MG63 (cell line): ENCODE results near the gene PTPRT. TPM values are rescaled to one million over a fixed set of nuclear protein-coding genes. Genes with fewer than 3 reads are reported as not detected.

Source experiments
- DNase-seq: peaks from one replicate; pipeline ENCODE4 v3.0.0-alpha.2; 2020
- H3K27me3 ChIP-seq: fragments of 250-450 bp; sonication (Bioruptor Pico); 2 replicates; pipeline ENCODE4 v1.5.1; 2020; ENCODE audit warnings: mild to moderate bottlenecking, moderate library complexity
- H3K36me3 ChIP-seq: fragments of 250-450 bp; sonication (Bioruptor Pico); 2 replicates; pipeline ENCODE4 v1.5.1; 2020; ENCODE audit warnings: mild to moderate bottlenecking, moderate library complexity
- H3K4me3 ChIP-seq: fragments of 250-450 bp; sonication (Bioruptor Pico); 2 replicates; pipeline ENCODE4 v1.5.1; 2020; ENCODE audit warnings: mild to moderate bottlenecking, moderate library complexity
- H3K9me3 ChIP-seq: fragments of 250-450 bp; sonication (Bioruptor Pico); 2 replicates; pipeline ENCODE4 v1.5.1; 2020; ENCODE audit warnings: mild to moderate bottlenecking, moderate library complexity
- total RNA-seq: library from RNA; depleted of rRNA; stranded (reverse); fragments of >200 nt; shearing (Covaris generic); gene quantifications from 2 replicates; pipeline ENCODE4 v1.2.3, GENCODE V29; 2014; ENCODE audit warnings: low replicate concordance

PTPRT gene
- total RNA-seq, 1 experiment from 2014 or later, result not detected

DNA sequence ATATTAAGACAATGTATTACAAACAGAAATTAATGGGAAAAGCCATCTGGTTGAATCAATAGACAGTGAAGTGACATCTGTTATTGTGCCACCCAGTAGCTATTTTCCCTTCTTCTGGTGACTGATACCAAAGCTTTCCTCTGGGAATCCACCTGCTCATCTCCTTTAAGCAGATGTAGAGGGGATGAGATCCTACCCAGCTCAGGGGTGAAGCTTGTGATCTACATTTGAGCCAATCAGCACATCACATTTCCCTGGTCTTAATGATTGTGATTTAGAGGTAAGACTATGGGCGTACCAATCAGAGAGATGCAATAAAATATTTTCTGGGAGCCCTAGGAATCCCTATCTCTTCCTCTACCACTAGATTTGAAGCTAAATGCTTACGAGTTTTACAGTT is 782.9 kb downstream of the PTPRT start:
- no peak overlapping the region for H3K4me3 ChIP-seq
- no peaks in the 10 kb centered on the region for H3K9me3 ChIP-seq
- DNase-seq, result no peak
- no peaks in the 10 kb centered on the region for H3K36me3 ChIP-seq
- H3K27me3 ChIP-seq, result no peaks in the 10 kb centered on the region

DNA sequence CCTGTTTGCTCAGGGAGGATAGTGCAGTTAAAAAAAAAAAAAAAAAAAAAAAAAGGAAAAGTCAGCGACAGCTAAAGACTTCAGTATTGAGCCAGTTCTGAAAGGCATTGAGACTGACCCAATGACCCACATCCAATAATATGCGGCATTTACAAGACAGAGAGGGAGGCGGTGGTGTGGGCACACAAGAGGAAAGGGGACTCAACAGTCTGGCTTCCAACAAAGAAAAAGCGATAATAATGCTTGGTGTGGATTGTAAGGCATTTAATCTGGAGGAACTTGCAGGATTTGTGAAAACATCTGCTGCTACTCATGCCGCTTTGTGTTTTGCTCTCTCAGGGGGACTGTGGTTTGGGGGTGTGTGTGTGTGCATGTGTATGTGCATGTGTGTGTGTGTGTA is 787.3 kb downstream of the PTPRT start:
- H3K36me3 ChIP-seq, result no peaks in the 10 kb centered on the region
- no peak overlapping the region for H3K4me3 ChIP-seq
- no peaks in the 10 kb centered on the region for H3K9me3 ChIP-seq
- no peak for DNase-seq
- H3K27me3 ChIP-seq, result no peaks in the 10 kb centered on the region

DNA sequence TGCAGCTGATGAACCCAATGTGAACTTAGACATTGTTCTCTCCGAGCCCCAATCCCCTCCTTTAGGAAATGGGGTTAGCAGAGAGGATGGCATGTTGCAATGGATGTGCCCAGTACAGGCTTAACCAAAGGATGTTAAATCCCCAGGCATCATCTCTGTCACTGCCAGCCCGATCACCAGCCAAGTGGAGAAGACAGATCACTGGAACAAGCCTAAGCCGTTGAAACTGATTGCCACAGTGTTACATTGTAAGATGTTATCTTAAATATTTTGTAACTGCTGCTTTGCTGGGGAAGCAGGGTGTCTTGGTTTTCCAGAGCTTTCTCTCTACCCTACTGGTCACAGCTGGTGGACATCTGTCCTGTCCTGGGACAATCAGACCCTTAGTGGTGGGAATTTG is 788.1 kb downstream of the PTPRT start:
- DNase-seq, result no peak
- Histone ChIP-seq H3K9me3 (no peaks in the 10 kb centered on the region), H3K27me3 (no peaks in the 10 kb centered on the region), H3K4me3 (no peak overlapping the region), H3K36me3 (no peaks in the 10 kb centered on the region)

DNA sequence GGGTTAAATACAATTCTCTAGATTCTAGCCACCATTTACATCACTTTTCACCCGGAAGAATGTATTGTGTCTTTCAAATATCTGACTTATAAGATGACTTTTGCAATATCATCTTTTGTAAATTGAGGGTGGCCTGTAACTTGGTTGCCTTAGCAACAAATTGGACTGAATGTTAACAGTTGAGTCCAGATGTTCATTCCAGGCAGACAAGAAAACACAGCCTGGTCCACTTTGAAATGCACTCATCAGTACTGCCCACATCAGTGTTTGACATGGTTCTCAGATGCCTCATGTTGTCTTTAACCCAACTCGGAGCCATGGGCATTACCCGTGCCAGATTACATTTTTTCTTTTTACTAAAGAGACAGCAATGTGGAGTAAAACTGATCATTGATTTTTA is 789.9 kb downstream of the PTPRT start:
- Histone ChIP-seq H3K9me3 (no peaks in the 10 kb centered on the region), H3K36me3 (no peaks in the 10 kb centered on the region), H3K4me3 (no peak overlapping the region)

DNA sequence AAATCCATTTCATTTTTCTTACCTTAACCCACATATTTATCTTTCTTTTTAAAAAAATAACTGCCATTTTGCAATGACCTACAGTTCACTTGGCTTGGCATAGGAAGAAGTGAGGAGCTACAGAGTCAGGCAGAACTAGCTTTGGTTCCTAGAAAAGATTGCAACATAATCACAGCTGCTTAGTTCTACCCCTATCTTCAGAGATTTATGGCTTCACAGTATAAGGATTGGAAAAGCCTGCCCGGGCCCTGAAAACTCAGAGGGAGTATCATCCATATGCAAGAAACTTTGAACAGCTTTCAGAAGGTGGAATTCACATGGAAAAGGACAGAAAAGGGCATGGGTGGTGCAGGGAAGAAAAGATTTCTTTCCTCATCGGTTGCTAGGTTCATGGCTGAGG is 797.3 kb downstream of the PTPRT start:
- no peaks in the 10 kb centered on the region for H3K9me3 ChIP-seq
- H3K36me3 ChIP-seq, result no peaks in the 10 kb centered on the region
- no peak for DNase-seq
- H3K27me3 ChIP-seq, result no peaks in the 10 kb centered on the region
- H3K4me3 ChIP-seq, result no peak overlapping the region

More for the DNA sequence above, 789.9 kb downstream of the PTPRT start:
- DNase-seq, result no peak
- H3K27me3 ChIP-seq, result no peaks in the 10 kb centered on the region

DNA sequence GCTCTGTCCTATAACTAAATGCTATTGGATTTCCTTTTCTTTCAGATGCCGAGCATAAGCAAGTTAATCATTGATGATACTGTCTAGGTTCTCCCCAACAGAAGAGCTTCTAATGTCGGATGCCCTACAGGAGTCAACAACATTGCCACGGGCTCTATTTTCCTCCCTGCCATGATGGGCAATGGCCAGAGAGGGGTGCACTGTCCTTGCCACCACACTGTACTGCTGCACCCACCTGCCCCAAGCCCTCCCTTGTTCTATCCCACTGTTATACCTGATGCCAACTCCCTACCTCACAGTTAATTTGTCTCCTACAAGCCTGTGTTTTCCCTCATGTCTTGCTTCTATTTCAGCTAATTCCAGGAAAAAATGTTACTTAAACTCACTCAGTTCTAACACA is 797.9 kb downstream of the PTPRT start:
- Histone ChIP-seq H3K4me3 (no peak overlapping the region), H3K9me3 (no peaks in the 10 kb centered on the region), H3K36me3 (no peaks in the 10 kb centered on the region), H3K27me3 (no peaks in the 10 kb centered on the region)
- no peak for DNase-seq

DNA sequence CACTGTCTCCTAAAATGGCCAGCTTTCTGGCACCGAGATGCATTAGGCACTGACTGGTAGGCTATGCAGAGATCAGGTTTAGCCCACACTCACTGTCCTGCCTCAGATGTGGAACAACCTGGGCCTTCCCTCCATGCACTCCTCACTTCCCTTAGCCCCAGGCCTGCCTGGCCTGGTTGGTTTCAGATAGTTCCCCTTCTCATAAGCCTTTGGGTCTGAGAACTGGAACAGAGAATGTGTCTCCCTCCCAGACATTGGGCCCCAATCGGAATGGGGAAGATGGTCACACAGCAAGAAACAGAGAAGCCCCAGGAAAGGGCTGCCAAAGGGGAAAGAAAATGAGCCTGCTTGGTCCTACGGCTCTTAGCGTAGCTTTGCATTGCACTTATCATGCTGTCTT is 809.4 kb downstream of the PTPRT start:
- H3K27me3 ChIP-seq, result no peaks in the 10 kb centered on the region
- no peaks in the 10 kb centered on the region for H3K36me3 ChIP-seq
- H3K4me3 ChIP-seq, result no peak overlapping the region
- DNase-seq, result no peak
- no peaks in the 10 kb centered on the region for H3K9me3 ChIP-seq

DNA sequence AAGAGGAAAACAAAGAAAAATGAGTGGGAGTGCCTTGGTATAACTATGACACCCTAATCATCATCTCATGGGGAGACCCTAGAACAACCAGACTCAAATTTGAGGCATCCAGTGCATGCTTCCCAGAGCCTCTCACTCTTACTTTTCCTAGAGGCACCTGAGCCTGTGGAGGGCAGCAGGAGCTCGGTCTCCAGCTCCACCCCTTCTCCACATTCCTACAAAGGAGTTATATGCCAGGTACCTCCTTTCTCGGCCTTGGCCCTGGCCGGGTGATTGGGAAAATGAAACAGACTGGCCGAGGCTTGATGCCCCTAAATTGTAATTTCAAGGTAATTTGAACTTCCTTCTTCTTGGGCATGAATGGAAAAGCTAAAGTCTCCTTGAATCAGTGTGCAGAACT is 810.3 kb downstream of the PTPRT start:
- Histone ChIP-seq H3K4me3 (no peak overlapping the region), H3K27me3 (no peaks in the 10 kb centered on the region), H3K9me3 (no peaks in the 10 kb centered on the region), H3K36me3 (no peaks in the 10 kb centered on the region)
- DNase-seq, result no peak

DNA sequence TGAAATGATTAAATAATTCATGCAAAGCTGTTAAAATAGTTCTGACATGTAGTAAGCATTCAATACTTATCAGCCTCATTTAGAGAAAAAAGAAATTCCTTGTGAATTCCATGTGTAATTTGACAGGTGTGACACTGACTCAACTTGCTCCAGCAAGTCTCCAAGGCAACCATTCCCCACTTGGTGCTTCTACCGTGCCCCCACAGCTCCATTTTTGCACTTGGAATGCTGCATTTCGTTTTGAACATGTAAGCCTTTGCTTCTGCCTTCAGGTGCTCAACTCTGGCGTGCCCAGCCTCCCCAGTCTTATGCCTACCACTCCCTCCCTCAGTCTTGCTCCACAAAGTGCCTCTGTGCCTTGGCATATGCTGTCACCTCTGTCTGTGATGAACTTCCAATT is 810.9 kb downstream of the PTPRT start:
- H3K9me3 ChIP-seq, result no peaks in the 10 kb centered on the region
- no peaks in the 10 kb centered on the region for H3K27me3 ChIP-seq
- no peak overlapping the region for H3K4me3 ChIP-seq
- H3K36me3 ChIP-seq, result no peaks in the 10 kb centered on the region
- DNase-seq, result no peak

DNA sequence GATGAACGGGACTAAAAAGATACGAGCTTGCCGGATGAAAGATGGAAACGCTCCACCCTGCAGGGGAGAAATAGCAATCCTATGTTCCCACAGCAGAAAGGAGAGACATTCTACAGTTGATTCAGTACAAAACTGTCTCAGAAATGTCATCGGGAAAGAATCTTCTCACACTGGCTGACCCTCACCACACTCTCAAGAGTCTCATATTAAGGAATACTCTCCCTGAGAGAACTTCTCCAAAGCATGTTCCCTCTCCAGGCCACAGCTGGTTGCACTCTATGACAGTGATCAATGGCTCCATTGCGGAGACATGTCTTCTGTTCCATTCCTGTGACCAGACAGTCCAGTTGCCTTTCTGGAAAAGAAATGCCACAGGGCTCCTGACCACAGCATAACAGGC is 813.6 kb downstream of the PTPRT start:
- Histone ChIP-seq H3K4me3 (no peak overlapping the region), H3K9me3 (no peaks in the 10 kb centered on the region), H3K27me3 (no peaks in the 10 kb centered on the region), H3K36me3 (no peaks in the 10 kb centered on the region)
- DNase-seq, result no peak

DNA sequence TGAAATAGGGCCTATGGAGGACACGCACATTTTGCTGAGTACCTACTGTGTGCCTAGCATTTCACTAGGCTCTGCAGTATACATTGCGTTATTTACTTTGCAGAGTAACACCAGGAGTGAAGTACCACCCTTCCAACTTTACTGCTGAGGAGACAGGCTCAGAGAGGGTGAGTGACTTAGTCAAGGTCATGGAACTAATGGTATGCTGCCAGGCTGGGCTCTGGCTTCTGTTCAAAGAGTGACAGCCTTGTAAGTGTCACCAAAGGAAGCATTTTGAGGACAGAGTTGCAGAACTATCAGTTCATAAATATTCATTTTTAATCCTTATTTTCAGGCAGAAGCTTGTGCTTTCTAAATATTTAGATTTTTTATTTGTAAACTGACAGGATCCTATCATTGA is 816.7 kb downstream of the PTPRT start:
- Histone ChIP-seq H3K4me3 (no peak overlapping the region), H3K36me3 (no peaks in the 10 kb centered on the region), H3K9me3 (no peaks in the 10 kb centered on the region), H3K27me3 (no peaks in the 10 kb centered on the region)
- DNase-seq, result no peak

DNA sequence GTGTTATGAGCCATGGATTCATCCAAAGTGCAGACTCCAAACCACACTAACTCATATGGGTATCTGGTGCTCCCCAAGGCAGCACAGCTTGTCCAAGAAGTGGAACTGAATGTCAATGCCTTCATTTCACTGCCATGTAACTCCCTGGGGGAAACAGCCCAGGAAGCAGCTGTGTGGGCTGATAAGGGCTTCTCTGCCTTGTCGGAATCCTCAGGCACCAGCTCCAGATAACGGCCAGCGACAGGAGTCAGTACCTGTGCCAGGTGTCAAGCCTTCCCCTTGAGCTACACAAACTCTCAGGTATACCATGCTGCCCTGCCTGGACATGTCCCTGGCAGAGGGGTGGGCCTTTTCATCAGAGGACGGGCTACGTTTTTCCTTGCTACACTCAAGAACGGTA is 819.6 kb downstream of the PTPRT start:
- no peak for DNase-seq
- no peaks in the 10 kb centered on the region for H3K27me3 ChIP-seq
- no peaks in the 10 kb centered on the region for H3K36me3 ChIP-seq
- H3K9me3 ChIP-seq, result no peaks in the 10 kb centered on the region
- no peak overlapping the region for H3K4me3 ChIP-seq

DNA sequence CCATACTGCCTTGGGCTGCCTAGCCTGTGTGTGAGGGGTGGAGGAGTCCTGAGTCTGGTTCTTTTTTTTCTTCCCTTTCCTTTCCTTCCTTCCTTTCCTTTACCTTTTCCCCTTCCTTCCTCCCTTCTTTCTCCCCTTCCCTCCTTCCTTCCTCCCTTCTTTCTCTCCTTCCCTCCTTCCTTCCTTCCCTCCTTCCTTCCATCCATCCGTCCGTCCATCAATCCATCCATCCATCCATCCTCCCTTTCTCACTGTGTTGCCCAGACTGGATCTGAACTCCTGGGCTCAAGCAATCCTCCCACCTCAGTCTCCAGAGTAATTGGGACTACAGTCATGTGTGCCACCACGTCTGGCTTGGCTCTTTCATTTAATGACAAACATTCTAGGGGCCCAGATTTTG is 820.8 kb downstream of the PTPRT start:
- Histone ChIP-seq H3K4me3 (no peak overlapping the region), H3K9me3 (no peaks in the 10 kb centered on the region), H3K36me3 (no peaks in the 10 kb centered on the region), H3K27me3 (no peaks in the 10 kb centered on the region)
- no peak for DNase-seq

DNA sequence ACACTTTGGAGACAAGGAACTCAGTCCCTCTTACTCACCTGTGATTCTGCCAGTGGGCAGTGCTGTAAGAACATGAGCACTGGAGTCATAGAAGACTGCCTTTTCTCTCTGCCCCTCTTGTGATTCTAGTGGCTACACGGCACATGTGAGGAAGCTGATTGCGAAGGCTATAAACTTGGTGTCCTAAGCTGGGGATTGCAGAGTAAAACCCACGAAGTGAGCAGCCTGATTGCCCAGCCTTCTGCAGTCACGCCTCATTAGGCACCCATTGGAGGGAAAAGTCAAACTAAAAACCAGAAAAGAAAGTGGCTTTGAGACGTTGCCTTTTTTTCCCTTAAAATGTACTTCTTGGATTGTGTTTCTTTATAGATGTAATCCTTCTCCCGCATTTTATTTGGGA is 823.1 kb downstream of the PTPRT start:
- Histone ChIP-seq H3K36me3 (no peaks in the 10 kb centered on the region), H3K4me3 (no peak overlapping the region), H3K27me3 (no peaks in the 10 kb centered on the region), H3K9me3 (no peaks in the 10 kb centered on the region)
- no peak for DNase-seq

DNA sequence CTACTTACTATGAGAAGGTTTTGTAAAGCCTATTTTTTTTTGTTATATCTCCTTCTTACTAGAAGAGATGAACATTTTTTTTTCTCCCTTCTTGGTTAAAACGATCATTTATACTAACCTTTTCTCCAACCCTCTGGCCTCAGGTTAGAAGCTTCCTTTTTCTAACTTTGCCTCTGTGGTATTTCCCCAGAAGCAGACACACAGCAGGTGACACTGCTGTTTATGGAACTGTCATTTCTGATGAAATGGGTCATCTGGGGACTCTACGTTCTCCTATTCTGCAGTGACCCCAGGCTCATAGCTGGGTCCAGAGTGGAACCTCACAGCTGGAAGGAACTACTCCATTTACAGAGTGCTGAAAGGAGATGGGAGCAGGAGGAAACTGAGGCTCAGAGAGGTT is 825.3 kb downstream of the PTPRT start:
- no peaks in the 10 kb centered on the region for H3K9me3 ChIP-seq
- H3K4me3 ChIP-seq, result no peak overlapping the region
- no peak for DNase-seq
- no peaks in the 10 kb centered on the region for H3K36me3 ChIP-seq
- no peaks in the 10 kb centered on the region for H3K27me3 ChIP-seq

DNA sequence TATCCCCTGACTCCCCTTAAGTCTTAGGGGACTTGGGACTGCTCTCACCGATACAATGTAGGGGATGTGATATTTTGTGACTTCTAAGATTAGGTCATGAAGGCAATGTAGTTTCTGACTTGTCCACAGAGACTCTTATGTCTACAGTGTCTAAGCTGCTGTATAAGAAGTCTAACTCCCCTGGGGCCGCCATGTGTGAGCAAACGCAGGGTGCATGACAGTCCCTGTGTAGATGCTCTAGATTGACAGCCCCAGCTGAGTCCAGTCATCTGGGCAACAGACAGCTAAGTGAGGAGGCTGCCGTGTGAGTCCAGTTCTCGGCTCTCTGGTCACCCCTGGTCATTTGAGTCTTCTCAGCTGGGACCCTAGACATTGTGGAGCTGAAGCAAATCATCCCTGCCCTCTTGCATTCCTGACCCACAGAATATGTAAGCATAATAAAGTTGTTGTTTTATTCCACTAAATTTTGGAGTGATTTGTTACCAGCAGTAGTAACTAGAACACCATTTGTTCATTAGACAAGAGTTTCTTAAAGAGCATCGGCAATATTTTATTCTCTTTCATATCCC is 828.2 kb downstream of the PTPRT start:
- H3K36me3 ChIP-seq, result no peaks in the 10 kb centered on the region
- H3K4me3 ChIP-seq, result no peak overlapping the region
- no peaks in the 10 kb centered on the region for H3K9me3 ChIP-seq
- no peaks in the 10 kb centered on the region for H3K27me3 ChIP-seq
- no peak for DNase-seq

DNA sequence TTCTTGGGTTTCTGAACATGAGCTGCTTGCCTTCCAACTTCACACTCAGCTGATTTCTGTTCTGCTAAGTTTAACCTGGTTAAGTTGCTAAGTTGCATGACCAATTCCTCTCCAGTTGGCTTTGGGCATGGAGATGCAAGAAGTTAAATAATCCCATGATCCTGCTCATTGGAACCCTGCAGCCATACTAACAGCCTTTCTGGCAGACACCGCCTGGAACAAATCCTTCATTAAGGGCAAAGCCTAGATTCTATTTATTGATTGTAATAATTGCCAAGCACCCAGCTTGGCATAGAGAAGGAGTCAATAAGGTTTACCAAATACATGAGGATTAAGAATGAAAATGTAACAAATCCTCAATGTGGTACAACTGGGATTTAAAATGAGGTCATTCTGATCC is 829.1 kb downstream of the PTPRT start:
- DNase-seq, result no peak
- H3K4me3 ChIP-seq, result no peak overlapping the region
- H3K27me3 ChIP-seq, result no peaks in the 10 kb centered on the region; the same call in 1 of the 2 replicates
- no peaks in the 10 kb centered on the region for H3K9me3 ChIP-seq
- H3K36me3 ChIP-seq, result no peaks in the 10 kb centered on the region

DNA sequence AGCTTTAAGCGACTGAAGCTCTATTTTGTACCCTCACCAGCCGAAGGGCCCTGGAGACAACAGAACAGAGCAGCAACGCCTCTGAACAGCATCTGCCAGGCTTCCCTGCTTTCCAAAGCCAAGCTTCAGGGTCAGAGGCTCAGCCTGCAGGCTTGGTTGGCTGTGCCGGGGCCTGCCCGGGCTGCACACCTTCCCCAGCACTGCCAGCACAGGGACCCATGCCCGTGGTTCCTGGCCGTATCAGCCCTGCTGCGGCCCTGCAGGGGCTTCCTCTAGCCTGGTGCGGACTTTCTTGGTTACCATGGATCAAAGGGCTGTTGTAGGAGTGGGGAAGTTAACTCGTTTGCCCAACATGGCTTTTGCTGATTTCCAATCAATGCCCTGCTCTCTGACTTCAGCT is 830.1 kb downstream of the PTPRT start:
- no peak overlapping the region for H3K4me3 ChIP-seq
- H3K9me3 ChIP-seq, result no peaks in the 10 kb centered on the region
- no peaks in the 10 kb centered on the region for H3K36me3 ChIP-seq
- no peaks in the 10 kb centered on the region; the same call in 1 of the 2 replicates for H3K27me3 ChIP-seq
- no peak for DNase-seq

DNA sequence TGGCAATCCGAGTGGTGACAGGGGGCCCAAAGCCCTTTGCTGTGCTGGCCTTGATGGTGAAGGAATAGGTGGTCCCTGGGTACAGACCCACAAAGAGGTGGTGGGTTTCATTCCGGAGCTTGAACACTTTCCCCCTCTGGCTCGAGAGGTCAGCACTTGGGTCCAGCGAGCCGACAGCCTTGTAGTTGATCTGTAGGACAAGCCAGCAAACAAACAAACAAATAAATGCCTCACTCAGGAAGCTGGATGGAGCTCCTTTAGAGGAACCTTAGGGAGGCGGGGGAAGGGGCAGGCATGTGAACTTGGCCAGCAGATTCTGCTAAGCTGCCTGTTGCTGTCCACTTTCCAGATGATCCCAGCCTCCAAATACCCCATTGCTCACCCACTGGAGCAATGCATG is 837.6 kb downstream of the PTPRT start:
- Histone ChIP-seq H3K9me3 (no peaks in the 10 kb centered on the region), H3K4me3 (no peak overlapping the region)
- no peak for DNase-seq

More for the DNA sequence above, 837.6 kb downstream of the PTPRT start:
- Histone ChIP-seq H3K27me3 (no peaks in the 10 kb centered on the region; the same call in 1 of the 2 replicates), H3K36me3 (no peaks in the 10 kb centered on the region)
